Measurements from ENCODE around the gene CLDN24.
A peak's percentile ranks its signal among the peaks of the same experiment; 100 is the strongest.
"Not testable (repeated sequence)": the region's sequence is repeated elsewhere in the genome, so short reads cannot be mapped to it uniquely, and the experiment has no call there.

The CLDN24 gene

GRCh38 chr4:183345261-183345660 is 23.0 kb upstream of the CLDN24 start:
- DNase-seq, result no peak

GRCh38 chr4:183344523-183345255 is 22.5 kb upstream of the CLDN24 start:
- no peak for DNase-seq

- DNase-seq, result no peak
Observed at GRCh38 chr4:183343730-183344129, 21.5 kb upstream of the CLDN24 start.

GRCh38 chr4:183342541-183343533 is 20.6 kb upstream of the CLDN24 start:
- peak; percentile 30 for DNase-seq

- DNase-seq, result no peak
Observed at GRCh38 chr4:183337833-183338232, 15.6 kb upstream of the CLDN24 start.

- DNase-seq, result no peak
Observed at GRCh38 chr4:183337349-183337748, 15.1 kb upstream of the CLDN24 start.

- peak; percentile 72 for DNase-seq
Observed at GRCh38 chr4:183335369-183335940, 13.2 kb upstream of the CLDN24 start.

- DNase-seq, result peak; percentile 93
Observed at GRCh38 chr4:183333983-183334382, 11.8 kb upstream of the CLDN24 start.

GRCh38 chr4:183333202-183333601 is 11.0 kb upstream of the CLDN24 start:
- DNase-seq, result no peak

GRCh38 chr4:183332447-183332846 is 10.2 kb upstream of the CLDN24 start:
- no peak for DNase-seq

- DNase-seq, result no peak
Observed at GRCh38 chr4:183330841-183331240, 8.6 kb upstream of the CLDN24 start.

- DNase-seq, result no peak
Observed at GRCh38 chr4:183329954-183330742, 7.9 kb upstream of the CLDN24 start.

- no peak for DNase-seq
Observed at GRCh38 chr4:183329244-183329643, 7.0 kb upstream of the CLDN24 start.

- no peak for DNase-seq
Observed at GRCh38 chr4:183328832-183329231, 6.6 kb upstream of the CLDN24 start.

- no peak for DNase-seq
Observed at GRCh38 chr4:183327827-183328226, 5.6 kb upstream of the CLDN24 start.

- peak; percentile 75 for DNase-seq
Observed at GRCh38 chr4:183326853-183327252, 4.6 kb upstream of the CLDN24 start.

GRCh38 chr4:183326387-183326786 is 4.2 kb upstream of the CLDN24 start:
- not testable (repeated sequence) for DNase-seq

- DNase-seq, result no peak
Observed at GRCh38 chr4:183324619-183325018, 2.4 kb upstream of the CLDN24 start.

- not testable (repeated sequence) for DNase-seq
Observed at GRCh38 chr4:183324056-183324455, 1.8 kb upstream of the CLDN24 start.

- no peak for DNase-seq
Observed at GRCh38 chr4:183323295-183323694, 1.1 kb upstream of the CLDN24 start.

- DNase-seq, result no peak
Observed at GRCh38 chr4:183321516-183321915, 710 bp downstream of the CLDN24 start.

GRCh38 chr4:183321079-183321478 is 1.1 kb downstream of the CLDN24 start:
- DNase-seq, result no peak

Data from DMS53 (cell line).